HTERT RPE-1 (cell line): ENCODE results near the gene TAS2R40.

ENCODE experiments used
- in situ Hi-C: fragments of 300-500 bp; cut with MboI; formaldehyde crosslinking; loops from 4 replicates; pipeline ENCODE4 v1.14.3; 2020; ENCODE audit warnings: low sequenced_read_pairs

The TAS2R40 gene

DNA sequence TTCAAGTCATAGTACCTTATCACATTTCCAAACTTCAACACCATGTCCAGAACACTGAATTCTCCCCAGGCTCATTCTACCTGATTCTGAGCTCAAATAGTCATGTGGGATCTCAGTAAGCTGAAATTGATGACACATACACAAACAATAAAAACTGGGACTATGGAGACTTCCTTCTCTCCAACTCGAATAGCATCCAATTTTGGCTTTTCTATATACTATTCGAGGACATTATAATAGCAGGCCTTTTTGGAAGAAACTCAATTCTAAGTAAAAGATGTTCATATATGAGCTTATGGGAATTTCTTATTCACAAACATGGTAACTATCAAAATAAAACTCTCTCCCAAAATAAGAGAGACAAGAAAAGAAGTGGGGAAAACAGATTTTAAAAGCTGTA, 551 bp upstream of the TAS2R40 start:
- in situ Hi-C loops, result loop anchor here (25.0 kb wide), 1 partner anchor 209 kb away; no protein-coding TSS in a partner anchor

DNA sequence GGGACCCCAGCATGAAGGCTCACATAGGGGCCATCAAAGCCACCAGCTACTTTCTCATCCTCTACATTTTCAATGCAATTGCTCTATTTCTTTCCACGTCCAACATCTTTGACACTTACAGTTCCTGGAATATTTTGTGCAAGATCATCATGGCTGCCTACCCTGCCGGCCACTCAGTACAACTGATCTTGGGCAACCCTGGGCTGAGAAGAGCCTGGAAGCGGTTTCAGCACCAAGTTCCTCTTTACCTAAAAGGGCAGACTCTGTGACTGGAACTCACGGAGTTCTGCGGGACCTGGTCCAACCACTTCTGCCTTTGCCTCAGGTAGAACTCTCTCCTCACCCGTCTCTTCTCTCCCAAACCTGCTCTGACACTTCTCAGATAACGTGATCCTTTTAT, 945 bp downstream of the TAS2R40 start:
- in situ Hi-C loops, result loop anchor here (25.0 kb wide), 1 partner anchor 210 kb away; no protein-coding TSS in a partner anchor

DNA sequence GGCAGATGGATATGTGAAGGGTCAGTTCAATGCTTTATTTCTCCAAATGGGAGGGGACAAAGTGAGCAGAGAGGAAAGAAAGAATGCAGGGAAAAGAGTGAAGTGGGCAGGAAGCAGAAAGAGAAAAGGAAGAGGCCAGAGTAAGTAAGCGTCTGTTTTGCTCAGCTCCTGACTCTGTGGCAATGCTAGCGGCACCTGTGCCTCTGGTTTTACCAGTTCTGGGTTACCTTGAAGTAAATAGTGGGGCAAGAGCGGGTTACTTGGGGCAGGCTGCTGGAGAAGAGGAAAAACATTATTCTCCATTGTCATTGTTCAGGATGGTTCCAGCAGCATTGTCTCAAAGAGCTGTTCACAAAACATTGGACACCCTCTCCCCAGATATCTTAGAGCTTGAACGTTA, 1.9 kb downstream of the TAS2R40 start:
- in situ Hi-C loops, result loop anchor here (25.0 kb wide), 1 partner anchor 211 kb away; no protein-coding TSS in a partner anchor

DNA sequence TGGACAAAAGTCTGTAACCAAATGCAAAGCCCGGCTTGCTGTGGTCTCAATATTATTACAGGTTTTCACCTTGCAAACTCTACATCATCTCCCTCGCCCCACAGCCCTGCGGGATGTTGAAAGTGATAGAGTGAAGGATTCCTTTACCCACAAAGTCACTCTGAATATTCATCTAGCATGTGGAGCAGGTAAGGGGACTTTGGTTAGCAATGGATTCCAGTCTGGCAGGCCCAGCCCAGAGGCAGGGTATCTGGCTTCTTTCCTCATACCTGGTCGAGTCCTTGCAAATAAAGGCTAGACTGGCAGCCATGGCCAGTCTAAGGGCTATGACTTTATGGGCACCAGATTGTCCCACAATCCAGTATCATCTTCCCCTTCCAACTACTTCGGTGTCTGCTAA, 3.2 kb downstream of the TAS2R40 start:
- in situ Hi-C loops, result no loop called here

GRCh38 chr7:143227806-143228205, 6.0 kb downstream of the TAS2R40 start:
- in situ Hi-C loops, result no loop called here

GRCh38 chr7:143229054-143229790, 7.4 kb downstream of the TAS2R40 start:
- in situ Hi-C loops, result no loop called here

DNA sequence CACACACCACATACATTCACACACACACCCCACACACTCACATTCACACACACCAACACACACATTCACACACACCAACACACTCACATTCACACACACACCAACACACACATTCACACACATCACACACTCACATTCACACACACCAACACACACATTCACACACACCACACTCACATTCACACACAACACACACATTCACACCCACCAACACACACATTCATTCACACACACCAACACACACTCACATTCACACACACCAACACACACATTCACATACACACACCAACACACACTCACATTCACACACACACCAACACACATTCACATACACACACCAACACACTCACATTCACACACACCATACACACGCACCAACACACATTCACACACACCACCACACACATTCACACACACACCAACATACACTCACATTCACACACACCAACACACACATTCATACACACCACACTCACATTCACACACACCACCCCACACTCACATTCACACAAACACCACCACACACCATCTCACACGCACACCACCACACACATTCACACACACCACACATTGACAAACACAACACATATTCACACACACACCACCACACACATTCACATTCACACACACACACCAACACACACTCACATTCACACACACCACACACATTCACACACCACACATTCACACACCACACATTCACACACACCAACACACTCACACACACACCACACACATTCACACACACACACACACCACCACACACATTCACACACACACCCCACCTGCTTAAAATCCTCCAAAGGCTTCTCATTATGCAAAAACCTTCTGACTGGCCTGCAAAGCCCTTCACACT, 9.0 kb downstream of the TAS2R40 start:
- in situ Hi-C loops, result no loop called here

DNA sequence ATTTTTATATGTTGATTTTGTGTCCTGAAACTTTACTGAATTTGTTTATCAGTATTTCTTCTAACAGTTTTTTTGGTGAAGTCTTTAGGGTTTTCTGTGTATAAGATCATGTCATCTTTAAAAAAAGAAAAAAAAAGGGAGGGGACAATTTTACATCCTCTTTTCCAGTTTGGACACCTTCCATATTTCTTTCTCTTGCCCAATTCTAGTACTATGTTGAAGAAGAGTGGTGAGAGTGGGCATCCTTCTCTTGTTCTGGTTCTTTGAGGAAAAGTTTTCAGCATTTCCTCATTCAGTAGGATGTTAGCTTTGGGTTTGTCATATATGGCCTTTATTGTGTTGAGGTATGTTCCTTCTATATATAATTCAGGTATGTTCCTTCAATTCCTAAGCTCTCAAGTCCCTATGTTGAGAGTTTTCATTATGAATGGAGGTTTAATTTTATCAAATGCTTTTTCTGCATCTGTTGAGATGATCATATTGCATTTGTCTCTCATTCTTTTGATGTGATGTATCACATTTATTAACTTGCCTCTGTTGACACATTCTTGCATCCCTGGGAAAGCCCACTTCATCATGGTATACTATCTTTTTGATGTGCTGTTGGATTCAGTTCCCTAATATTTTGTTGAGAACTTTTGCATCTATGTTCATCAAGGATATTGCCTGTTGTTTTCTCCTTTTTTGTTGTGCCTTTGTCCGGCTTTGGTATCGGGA, 12.1 kb downstream of the TAS2R40 start:
- in situ Hi-C loops, result no loop called here

GRCh38 chr7:143234533-143234875, 12.7 kb downstream of the TAS2R40 start:
- in situ Hi-C loops, result no loop called here

DNA sequence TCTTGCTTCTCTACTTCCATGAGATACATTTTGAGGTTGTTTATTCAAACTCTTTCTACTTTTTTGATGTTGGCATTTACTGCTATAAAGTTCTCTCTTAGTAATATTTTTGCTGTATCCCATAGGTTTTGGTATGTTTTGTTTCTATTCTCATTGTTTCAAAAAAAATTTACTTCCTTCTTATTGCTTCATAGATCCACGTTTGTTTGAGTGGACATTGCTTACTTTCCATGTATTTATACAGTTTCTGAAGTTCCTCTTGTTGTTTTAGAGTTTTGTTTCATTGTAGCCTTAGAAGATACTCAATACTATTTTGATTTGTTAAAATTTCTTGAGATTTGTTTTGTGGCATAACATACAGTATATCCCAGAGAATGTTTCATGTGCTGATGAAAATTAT, 13.7 kb downstream of the TAS2R40 start:
- in situ Hi-C loops, result no loop called here

DNA sequence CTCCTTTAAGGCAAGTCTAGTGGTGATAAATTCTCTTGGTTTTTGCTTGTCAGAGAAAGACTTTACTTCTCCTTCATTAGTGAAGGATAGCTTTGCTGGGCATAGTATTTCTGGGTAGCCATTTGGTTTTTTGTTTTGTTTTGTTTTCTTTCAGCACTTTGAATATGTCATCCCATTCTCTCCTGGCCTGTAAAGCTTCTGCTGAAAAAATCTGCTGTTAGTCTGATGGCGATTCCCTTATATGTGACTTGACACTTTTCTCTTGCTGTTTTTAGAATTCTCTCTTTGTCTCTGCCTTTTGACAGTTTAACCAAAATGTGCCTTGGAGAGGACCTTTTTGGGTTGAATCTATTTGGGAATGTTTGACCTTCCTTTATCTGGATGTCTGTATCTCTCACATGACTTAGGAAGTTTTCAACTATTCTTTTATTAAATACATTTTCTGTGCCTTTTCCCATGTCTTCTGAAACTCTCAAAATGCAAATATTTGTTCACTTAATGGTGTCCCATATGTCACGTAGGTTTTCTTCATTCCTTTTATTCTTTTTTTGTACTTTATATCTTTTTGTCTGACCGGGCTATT, 14.7 kb downstream of the TAS2R40 start:
- in situ Hi-C loops, result no loop called here

DNA sequence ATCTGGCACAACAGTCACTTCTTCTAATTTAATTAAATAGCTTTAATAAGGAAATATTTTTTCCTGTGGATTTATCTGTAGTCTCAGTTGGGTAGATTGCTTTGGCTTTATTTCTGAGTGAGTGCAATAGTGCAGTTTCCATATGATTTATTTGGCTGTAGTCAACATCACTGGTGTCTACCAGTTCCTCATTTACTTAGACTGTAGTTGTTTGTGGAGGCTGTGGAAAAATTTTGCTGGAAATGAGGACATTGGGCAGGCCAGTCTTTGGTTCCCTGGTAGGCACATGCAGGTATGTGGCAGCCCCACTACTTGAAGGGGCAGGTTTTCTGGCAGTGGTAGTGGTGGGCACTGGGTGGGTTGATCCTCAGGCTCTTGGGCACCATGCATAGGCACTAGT, 15.5 kb downstream of the TAS2R40 start:
- in situ Hi-C loops, result no loop called here

DNA sequence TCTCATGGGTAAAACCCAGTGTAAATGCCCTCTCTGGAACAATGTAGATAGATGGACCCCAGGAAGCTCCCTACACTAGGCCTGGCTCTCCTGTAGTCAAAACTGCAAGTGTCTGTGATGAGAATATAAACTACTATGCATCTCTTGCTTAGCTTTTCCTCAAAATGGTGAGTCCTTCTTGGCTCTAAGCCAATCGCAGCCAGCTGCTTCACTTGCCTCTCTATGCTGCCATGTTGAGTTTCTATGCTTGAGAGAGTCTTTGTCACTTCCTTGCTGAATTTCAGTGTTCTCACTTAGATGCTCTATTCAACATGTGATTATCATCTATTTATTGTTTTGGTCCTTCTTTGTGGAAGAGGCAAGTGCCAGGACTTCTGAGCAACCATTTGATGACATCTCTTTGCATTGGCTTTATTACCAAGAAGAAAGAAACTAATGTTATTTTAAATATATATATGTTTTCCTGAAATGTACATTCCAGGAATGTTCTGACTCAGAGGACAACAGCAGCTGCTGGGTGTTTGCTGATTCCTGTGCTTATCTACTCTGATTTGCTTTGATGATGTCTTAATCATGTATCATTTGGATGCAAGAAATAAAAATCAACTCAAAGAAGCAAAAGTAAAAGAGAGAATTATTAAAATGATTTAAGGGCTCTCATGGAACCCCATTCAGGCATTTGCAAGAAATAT, 16.6 kb downstream of the TAS2R40 start:
- in situ Hi-C loops, result no loop called here

DNA sequence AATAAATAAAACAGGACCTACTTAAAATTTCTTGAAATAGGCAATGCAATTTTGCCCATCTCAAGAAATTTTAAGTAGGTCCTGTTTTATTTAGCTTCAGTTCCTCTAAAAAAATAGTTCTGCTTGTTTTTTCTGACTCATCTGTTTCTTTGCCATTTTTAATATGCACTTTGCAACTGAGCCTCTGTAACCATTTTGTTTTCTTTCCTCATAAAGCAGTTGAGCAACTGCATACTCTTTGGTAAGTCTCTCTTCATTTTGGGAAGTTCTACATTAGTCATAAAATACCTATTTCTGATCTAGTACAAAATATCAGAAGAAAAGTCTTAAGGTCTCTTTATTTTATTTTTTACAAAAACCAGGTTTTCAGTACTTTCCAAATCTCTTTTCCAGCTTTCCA, 18.0 kb downstream of the TAS2R40 start:
- in situ Hi-C loops, result no loop called here

DNA sequence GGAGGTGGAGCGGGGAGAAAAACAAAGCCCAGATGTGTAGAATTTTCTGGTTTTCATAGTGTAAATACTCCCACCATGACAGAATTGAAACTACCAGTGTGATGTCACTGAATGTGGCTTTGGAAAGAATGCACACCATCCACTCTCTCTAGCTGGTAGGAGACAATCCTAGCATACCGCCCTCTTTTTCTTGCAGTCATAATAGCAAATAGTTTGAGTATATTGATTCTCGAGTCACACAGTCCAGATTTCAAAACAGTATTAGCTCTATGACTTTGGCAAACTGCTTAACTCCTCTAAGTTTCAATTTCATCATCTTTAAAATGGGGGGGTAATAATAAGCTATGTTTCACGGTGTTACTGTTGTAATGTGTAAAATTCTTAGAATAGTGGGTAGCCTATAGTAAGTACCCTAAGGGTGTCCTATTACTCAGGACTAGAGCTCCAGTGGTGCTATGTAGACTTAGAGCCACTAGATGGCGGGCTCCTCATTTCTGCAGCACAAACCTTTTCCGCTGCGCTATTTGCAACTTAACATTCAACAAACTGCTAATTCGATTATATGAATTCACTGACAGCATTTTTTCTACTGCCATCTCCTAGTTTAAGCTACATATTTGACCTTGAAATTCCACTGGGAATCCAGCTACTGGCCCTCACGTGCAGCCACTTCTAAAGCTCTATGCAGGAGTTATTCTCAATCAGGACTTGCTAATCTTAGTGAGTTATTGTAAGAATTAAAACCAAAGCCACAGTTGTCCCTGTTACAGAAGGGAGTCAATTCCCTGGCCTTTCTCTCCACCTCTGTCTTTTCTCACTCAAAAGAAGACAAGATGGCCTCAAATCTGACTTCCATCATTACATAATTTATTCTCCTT, 18.7 kb downstream of the TAS2R40 start:
- in situ Hi-C loops, result no loop called here

DNA sequence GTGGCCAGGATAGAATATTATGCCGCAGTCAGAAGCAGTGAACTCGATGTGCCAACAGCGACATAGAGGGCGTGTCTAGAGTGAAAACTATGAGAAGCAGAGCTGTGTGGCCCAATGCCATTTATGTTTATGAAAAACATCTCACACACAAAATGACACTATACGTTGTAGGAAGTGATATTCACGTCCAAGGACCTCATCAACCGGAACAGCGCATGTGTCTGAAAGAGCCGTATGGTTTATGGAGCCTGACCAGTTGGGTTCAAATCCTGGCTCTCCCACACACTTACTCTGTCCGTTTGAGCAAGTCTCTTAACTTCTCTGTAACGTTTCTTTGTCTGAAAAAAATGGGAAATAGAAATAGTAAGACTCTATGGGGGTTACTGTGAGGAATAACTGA, 20.5 kb downstream of the TAS2R40 start:
- in situ Hi-C loops, result no loop called here

DNA sequence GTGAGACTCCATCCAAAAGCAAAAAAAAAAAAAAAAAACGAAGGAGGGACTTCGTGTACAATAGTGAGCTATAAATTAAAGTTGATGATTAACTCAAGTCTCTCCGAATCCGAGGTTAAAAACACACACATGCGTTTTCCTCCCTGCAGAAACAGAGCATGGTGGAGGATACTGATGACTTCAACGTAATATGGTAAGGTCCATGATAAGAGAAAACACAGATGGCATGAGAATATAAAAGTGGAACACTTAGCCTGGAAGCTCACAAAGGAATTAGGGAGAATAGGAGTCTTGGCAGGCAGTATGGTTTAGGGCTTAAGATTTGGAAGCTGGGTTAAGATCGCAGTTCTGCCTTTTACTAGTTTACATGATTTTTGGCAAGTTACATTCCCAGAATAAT, 21.3 kb downstream of the TAS2R40 start:
- in situ Hi-C loops, result no loop called here

DNA sequence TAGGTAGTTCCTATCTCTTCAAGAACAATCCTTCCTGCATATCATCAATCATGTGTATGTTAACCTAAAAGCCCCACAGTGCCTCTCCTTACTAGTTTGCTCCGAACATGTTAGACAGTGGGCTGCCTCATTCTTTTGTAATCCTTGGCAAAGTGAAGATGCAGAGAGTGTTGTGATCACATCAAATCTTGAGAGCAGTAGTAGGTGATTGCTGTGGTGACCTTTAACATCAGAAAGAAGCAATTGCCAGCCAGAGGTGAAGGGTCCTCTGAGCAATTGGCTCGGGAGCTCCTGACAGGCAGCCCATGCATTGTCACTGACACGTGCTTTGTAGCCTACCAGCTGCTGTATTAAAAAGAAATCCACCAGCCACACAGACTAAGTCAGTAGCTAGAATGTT, 21.8 kb downstream of the TAS2R40 start:
- in situ Hi-C loops, result no loop called here

DNA sequence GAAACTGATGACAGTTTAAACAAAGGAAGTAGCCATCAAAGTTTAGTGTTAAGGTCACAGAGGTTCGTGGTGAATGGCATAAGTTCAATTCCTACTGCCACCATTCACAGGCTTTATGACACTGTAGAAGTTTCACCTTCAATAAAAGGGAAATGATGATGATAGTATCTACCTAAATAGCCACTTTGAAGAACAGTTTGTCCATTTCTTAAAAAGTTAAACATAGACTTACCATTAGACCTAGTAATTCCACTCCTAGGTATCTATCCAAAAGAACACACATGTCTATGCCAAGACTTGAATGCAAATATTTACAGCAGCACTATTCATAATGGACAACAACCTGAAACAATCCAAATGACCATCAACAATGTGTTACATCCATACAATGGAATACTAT, 22.5 kb downstream of the TAS2R40 start:
- in situ Hi-C loops, result no loop called here

DNA sequence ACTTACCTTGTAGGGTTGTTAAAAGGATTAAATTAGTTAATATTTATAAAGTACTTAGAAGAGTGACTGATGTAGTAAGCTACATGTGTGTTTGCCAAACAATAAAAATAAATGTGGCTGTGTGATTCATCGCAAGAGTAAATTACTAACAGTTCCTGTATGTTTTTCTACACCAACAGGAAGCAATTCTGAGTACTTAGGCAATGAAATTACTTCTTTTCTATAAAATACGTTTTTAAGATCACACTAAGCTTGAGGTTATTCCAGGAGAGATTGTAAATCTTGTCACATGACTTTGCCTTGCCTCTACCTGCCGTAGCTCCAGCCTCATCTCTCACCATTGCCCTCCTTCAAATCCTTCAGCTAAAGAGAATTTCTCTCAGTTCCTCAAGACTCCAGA, 23.3 kb downstream of the TAS2R40 start:
- in situ Hi-C loops, result no loop called here
